GM12891 (cell line): ENCODE data around the gene PCYOX1L.

ENCODE experiments used
- POLR2A ChIP-seq: IDR thresholded peaks from 2 replicates; pipeline ENCODE4 v1.6.1; 2011; ENCODE audit warnings: low read depth, low read length, control low read depth
- POLR2AphosphoS5 ChIP-seq: IDR thresholded peaks from 2 replicates; pipeline ENCODE4 v1.6.1; 2011; ENCODE audit warnings: low read depth, low read length, control low read depth
- POU2F2 ChIP-seq: IDR thresholded peaks from 2 replicates; pipeline ENCODE4 v1.6.1; 2011; ENCODE audit warnings: low read depth, mild to moderate bottlenecking, control low read depth, low read length, moderate library complexity
- SPI1 ChIP-seq: IDR thresholded peaks from 2 replicates; pipeline ENCODE4 v1.6.1; 2011; ENCODE audit warnings: low read depth, low read length, control low read depth
- TAF1 ChIP-seq: IDR thresholded peaks from 2 replicates; pipeline ENCODE4 v1.6.1; 2011; ENCODE audit warnings: low read depth, low read length, control low read depth

DNA sequence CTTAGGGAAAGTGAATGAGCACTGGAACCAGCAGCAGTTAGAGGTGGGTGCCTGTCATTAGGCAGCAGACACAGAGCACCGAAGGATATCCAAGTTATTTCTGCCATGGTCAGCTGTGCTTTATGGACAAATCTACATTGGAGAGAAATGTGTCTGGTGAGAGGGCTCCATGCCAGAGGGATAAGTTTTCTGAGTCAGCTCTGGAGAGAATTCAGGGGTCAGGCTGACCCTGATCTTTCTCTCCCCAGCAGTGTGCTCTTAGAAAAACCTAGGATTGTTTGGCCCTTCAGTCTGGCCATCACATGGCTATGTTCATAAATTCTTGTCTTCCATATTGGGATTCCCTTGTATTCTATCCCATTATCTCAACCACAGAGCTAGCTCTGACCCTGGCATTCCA is 30.1 kb downstream of the PCYOX1L start:
- TF ChIP-seq POLR2A: no peak
- no peak for TF ChIP-seq SPI1
- TF ChIP-seq POLR2AphosphoS5: no peak
- TF ChIP-seq TAF1: no peak
- no peak for TF ChIP-seq POU2F2
